CD4-positive, alpha-beta T cell treated with Interferon alpha-2 for 1 hour (primary cell): ENCODE results near the gene SLC9A6.
A peak's percentile ranks its signal among the peaks of the same experiment; 100 is the strongest.

ENCODE experiments used
- DNase-seq, 2 donors: peaks; one replicate each; pipeline ENCODE4 v3.0.0-alpha.2; 2020 to 2022

The SLC9A6 gene

GRCh38 chrX:135985157-135985972 lies at the start of gene SLC9A6:
Gene SLC9A6 (plus strand): TSS chrX:135985435. CDS start chrX:135985659, 224 bp downstream.
- DNase-seq: peak; percentile 65 to 74

GRCh38 chrX:135944486-135944885 lies 40.7 kb upstream of the SLC9A6 start:
- DNase-seq: no peak

- DNase-seq: no peak
Observed at GRCh38 chrX:135951291-135951690, 33.9 kb upstream of the SLC9A6 start.

GRCh38 chrX:135973025-135973547 lies 12.1 kb upstream of the SLC9A6 start:
- DNase-seq: peak in 1 of 2 donors; percentile 6

- DNase-seq: peak; percentile 86 to 87
Observed at GRCh38 chrX:135973548-135974278, 11.5 kb upstream of the SLC9A6 start, which contains the start of gene MMGT1. Gene MMGT1 (minus strand): TSS chrX:135973988. CDS start chrX:135973675, 313 bp downstream.

- DNase-seq: peak; percentile 74 to 80
Observed at GRCh38 chrX:135974279-135974856, 10.9 kb upstream of the SLC9A6 start.

- DNase-seq: no peak
Observed at GRCh38 chrX:135975421-135975820, 9.8 kb upstream of the SLC9A6 start.

GRCh38 chrX:135977611-135978010 lies 7.6 kb upstream of the SLC9A6 start:
- no peak for DNase-seq

GRCh38 chrX:135981010-135981409 lies 4.2 kb upstream of the SLC9A6 start:
- no peak for DNase-seq

- no peak for DNase-seq
Observed at GRCh38 chrX:135981668-135982067, 3.6 kb upstream of the SLC9A6 start.

- no peak for DNase-seq
Observed at GRCh38 chrX:135982860-135983259, 2.4 kb upstream of the SLC9A6 start.

GRCh38 chrX:135984256-135984655 lies 979 bp upstream of the SLC9A6 start:
- DNase-seq: no peak

GRCh38 chrX:135984791-135985156 lies 461 bp upstream of the SLC9A6 start:
- no peak for DNase-seq

- no peak for DNase-seq
Observed at GRCh38 chrX:135985973-135986310, 707 bp downstream of the SLC9A6 start.

GRCh38 chrX:135988245-135988644 lies 3.0 kb downstream of the SLC9A6 start:
- no peak for DNase-seq

GRCh38 chrX:136015016-136015415 lies 29.8 kb downstream of the SLC9A6 start:
- no peak for DNase-seq

- no peak for DNase-seq
Observed at GRCh38 chrX:136016881-136017280, 31.6 kb downstream of the SLC9A6 start.

- DNase-seq: no peak
Observed at GRCh38 chrX:136019226-136019625, 34.0 kb downstream of the SLC9A6 start.

GRCh38 chrX:136021160-136021559 lies 35.9 kb downstream of the SLC9A6 start:
- no peak for DNase-seq

- DNase-seq: no peak
Observed at GRCh38 chrX:136021903-136022302, 36.7 kb downstream of the SLC9A6 start.

GRCh38 chrX:136025091-136025490 lies 39.9 kb downstream of the SLC9A6 start:
- DNase-seq: no peak

GRCh38 chrX:136028383-136028984 lies 43.2 kb downstream of the SLC9A6 start:
- peak in 1 of 2 donors; percentile 67 for DNase-seq

GRCh38 chrX:136029766-136030165 lies 44.5 kb downstream of the SLC9A6 start:
- DNase-seq: no peak
